Ovary (tissue), 9 donors: ENCODE measurements around the gene ORC4. TPM values are rescaled to one million over a fixed set of nuclear protein-coding genes. Genes with fewer than 3 reads are reported as not detected.

Experiments used
- DNase-seq, 5 donors: peaks; one replicate each; pipeline ENCODE4 v3.0.0-alpha.2; 2019 to 2020
- H3K27ac ChIP-seq, 2 donors: fragments of 200-600 bp; one replicate each; pipeline versions ENCODE4 v1.5.1 to v1.8.0; 2019 to 2022
- H3K27me3 ChIP-seq: fragments of 200-600 bp; one replicate; pipeline ENCODE4 v1.8.0; 2022
- H3K36me3 ChIP-seq: fragments of 200-600 bp; sonication (generic); one replicate; pipeline ENCODE4 v1.5.1; 2019
- H3K4me1 ChIP-seq: one replicate; pipeline ENCODE4 v1.8.1; 2013; ENCODE audit warnings: mild to moderate bottlenecking, moderate library complexity; ENCODE audit not compliant: insufficient read depth
- H3K4me3 ChIP-seq: fragments of 200-600 bp; sonication (generic); one replicate; pipeline ENCODE4 v1.5.1; 2017
- H3K9me3 ChIP-seq, 2 donors: fragments of 200-600 bp in 1 of 2; sonication (generic) in 1 of 2; one replicate each; pipeline versions ENCODE4 v1.5.1 to v1.8.1; 2013 to 2019; ENCODE audit warnings: mild to moderate bottlenecking in 1 of 2, moderate library complexity in 1 of 2
- EP300 ChIP-seq: sonication (generic); formaldehyde crosslinking; IDR thresholded peaks from one replicate; pipeline ENCODE4 v1.6.1; 2017; ENCODE audit warnings: antibody characterized with exemption
- POLR2A ChIP-seq: fragments of 450-650 bp; IDR thresholded peaks from one replicate; pipeline ENCODE4 v1.6.1; 2017; ENCODE audit warnings: antibody characterized with exemption, mild to moderate bottlenecking, moderate library complexity
- WGBS, 3 donors: extraction: QIAGEN DNeasy Blood & Tissue Kit in 1 of 3; methylation state at CpG; one replicate each; pipeline versions ENCODE4 v1.1.5 to v1.1.7; 2013 to 2017; 5-methylcytosine and 5-hydroxymethylcytosine counted together
- intact Hi-C, 4 donors: fragments of 100-400 bp; cut with DNase I; formaldehyde crosslinking; loops; one replicate each; pipeline versions ENCODE4 v1.11.0 to v1.15.1; 2022 to 2023
- polyA plus RNA-seq, 2 donors: library from polyadenylated mRNA; stranded (reverse); fragments of 200-250 nt in 1 of 2; fragments of 350-450 nt in 1 of 2; fragmentation: Illumina TruSeq in 1 of 2; extraction: RNeasy Lipid Tissue Mini Kit (QIAGEN cat#74804) in 1 of 2; gene quantifications; one replicate each; pipeline ENCODE4 v1.2.3, GENCODE V29; 2013 to 2014
- total RNA-seq, 7 donors: library from RNA; depleted of rRNA in 2 of 7; stranded (reverse); fragments of >200 nt in 2 of 7; fragmentation: NEBNext Ultra II Directional in 3 of 7; extraction: Animal tissue kit (Norgen Biotek cat#: 25700) in 3 of 7; gene quantifications; one replicate each; pipeline versions ENCODE4 v1.1.0 to v1.2.4, GENCODE V29; 2016 to 2023
- TF ChIP-seq, protein P1 (sequence below), 3 donors: fragments of 450-650 bp in 2 of 3; fragments of 200-600 bp in 1 of 3; IDR thresholded peaks; one replicate each; pipeline versions ENCODE4 v1.5.1 to v1.8.0; 2016 to 2022; ENCODE audit warnings: antibody characterized with exemption in 3 of 3, mild to moderate bottlenecking in 1 of 3
- donor health status: DM: no; HTN: no; CAD: no; lungs with moderate emphysema.
- donor health status: DM: no; HTN: no; CAD: no.
- donor health status: Bipolar disorder and iron deficiency.
- donor health status: DM: yes; HTN: yes; CAD: no.
- donor health status: DM: no; HTN: no; CAD: no.
- donor health status: DM: yes; HTN: yes; CAD: no.

The ORC4 gene
- total and polyA plus RNA-seq, 9 donors = 14.9 to 78.0 (median 49.0) TPM

DNA sequence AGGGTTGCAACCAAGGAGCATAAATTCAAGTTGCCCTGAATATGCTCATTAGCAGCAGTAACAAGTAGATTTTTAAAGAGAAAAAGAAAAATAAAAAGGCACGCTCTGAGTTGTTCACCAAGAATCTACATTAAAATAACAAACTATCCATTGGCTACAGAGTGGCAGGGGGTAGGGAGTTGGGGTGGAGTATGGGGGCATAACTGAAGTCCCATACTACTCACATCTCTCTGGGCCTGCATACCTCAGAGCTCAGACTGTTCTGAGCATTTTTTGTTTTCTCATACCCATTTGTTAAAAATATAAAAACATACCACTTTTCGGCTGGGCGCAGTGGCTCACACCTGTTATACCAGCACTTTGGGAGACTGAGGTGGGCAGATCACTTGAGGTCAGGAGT, 31.4 kb downstream of the ORC4 start:
- 86 to 89% (median 87%) methylated on average over 3 of the region's 3 CpGs for WGBS, 3 donors
- no peaks in the 10 kb centered on the region for H3K36me3 ChIP-seq
- no peaks in the 10 kb centered on the region for H3K9me3 ChIP-seq
- H3K4me1 ChIP-seq = no peaks in the 10 kb centered on the region
- no peak overlapping the region for H3K27ac ChIP-seq
- TF ChIP-seq EP300 (no peak), POLR2A (no peak)
- TF ChIP-seq, protein P1, sequence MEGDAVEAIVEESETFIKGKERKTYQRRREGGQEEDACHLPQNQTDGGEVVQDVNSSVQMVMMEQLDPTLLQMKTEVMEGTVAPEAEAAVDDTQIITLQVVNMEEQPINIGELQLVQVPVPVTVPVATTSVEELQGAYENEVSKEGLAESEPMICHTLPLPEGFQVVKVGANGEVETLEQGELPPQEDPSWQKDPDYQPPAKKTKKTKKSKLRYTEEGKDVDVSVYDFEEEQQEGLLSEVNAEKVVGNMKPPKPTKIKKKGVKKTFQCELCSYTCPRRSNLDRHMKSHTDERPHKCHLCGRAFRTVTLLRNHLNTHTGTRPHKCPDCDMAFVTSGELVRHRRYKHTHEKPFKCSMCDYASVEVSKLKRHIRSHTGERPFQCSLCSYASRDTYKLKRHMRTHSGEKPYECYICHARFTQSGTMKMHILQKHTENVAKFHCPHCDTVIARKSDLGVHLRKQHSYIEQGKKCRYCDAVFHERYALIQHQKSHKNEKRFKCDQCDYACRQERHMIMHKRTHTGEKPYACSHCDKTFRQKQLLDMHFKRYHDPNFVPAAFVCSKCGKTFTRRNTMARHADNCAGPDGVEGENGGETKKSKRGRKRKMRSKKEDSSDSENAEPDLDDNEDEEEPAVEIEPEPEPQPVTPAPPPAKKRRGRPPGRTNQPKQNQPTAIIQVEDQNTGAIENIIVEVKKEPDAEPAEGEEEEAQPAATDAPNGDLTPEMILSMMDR (IDR thresholded peaks at IDR 0.05) = no peak
- no peaks in the 10 kb centered on the region for H3K27me3 ChIP-seq
- DNase-seq = no peak
- intact Hi-C loops = no loop called here
- no peak overlapping the region for H3K4me3 ChIP-seq

DNA sequence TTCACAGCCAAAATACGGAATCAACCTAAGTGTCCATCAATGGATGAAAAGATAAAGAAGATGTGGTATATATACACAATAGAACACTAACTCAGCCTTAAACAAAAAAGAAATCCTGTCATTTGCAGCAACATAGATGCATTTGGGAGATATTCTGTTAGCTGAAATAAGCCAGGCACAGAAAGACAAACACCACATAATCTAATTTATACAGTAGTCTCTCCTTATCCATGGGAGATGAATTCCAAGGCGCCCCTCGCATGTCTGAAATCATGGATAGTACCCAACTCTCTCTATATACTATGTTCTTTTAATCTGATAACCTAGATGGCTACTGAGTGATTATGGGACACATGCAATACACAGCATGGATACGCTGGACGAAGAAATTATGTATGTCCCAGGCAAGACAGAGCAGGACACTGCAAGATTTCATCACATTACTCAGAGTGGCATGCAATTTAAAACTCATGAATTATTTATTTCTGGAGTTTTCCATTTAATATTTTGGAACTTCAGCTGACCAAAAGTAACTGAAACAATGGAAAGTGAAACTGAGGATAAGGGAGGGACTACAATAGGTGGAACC, 39.5 kb downstream of the ORC4 start:
- TF ChIP-seq EP300 (no peak), POLR2A (no peak)
- TF ChIP-seq, protein P1 (IDR thresholded peaks at IDR 0.05) = no peak
- 96 to 99% (median 96%) methylated on average over 5 of the region's 5 CpGs for WGBS, 3 donors
- Histone ChIP-seq H3K9me3 (no peaks in the 10 kb centered on the region), H3K36me3 (no peaks in the 10 kb centered on the region), H3K4me3 (no peak overlapping the region), H3K27ac (no peak overlapping the region), H3K4me1 (no peaks in the 10 kb centered on the region), H3K27me3 (no peaks in the 10 kb centered on the region)
- intact Hi-C loops = no loop called here
- DNase-seq = no peak

DNA sequence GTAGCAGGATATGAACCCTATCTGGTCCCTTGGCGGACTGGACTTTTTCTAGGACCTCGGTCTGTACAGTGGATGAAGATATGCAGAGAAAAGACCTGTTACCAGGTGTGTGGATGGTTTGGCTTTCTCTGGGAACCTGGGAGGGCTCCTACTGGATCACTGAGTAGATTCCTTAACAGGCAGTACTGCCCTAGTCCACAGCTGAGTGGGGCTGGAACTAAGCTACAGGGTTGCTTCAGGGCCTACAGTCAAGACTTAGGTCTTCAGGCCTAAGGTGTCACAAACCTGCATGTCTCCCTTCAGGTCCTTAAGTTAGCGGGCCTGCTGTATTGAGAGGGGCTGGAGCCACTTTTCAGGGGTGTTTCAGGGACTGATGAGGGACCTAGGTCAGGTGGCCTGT, 42.9 kb downstream of the ORC4 start:
- H3K9me3 ChIP-seq = no peaks in the 10 kb centered on the region
- H3K4me1 ChIP-seq = no peaks in the 10 kb centered on the region
- no peaks in the 10 kb centered on the region for H3K27me3 ChIP-seq
- DNase-seq = no peak
- no peak for TF ChIP-seq EP300
- TF ChIP-seq, protein P1 (IDR thresholded peaks at IDR 0.05) = no peak
- no peak for TF ChIP-seq POLR2A
- intact Hi-C loops = no loop called here
- H3K4me3 ChIP-seq = no peak overlapping the region
- 97 to 100% (median 100%) methylated on average over 3 of the region's 3 CpGs for WGBS, 3 donors
- H3K27ac ChIP-seq = no peak overlapping the region
- no peaks in the 10 kb centered on the region for H3K36me3 ChIP-seq

DNA sequence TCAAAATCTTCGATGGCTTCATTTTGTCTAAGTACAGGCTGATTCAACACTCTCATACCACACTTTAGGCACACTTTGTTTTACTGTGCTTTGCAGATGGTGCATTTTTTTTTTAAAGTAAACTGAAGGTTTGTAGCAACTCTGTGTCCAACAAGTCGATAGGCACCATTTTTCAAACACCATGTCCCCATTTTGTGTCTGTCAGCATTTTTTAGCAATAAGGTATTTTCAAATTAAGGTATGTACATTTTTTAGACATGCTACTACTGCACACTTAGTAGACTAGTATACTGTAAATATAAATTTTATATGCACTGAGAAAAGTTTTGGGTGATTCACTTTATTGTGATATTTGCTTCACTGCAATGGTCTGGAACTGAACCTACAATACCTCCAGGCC, 44.4 kb downstream of the ORC4 start:
- H3K27me3 ChIP-seq = no peaks in the 10 kb centered on the region
- TF ChIP-seq, protein P1 (IDR thresholded peaks at IDR 0.05) = no peak
- TF ChIP-seq EP300 (no peak), POLR2A (no peak)
- intact Hi-C loops = no loop called here
- H3K4me1 ChIP-seq = no peaks in the 10 kb centered on the region
- no peak overlapping the region for H3K27ac ChIP-seq
- 17 to 29% (median 19%) methylated on average over 2 of the region's 2 CpGs for WGBS, 3 donors
- DNase-seq = no peak
- no peak overlapping the region for H3K4me3 ChIP-seq
- no peaks in the 10 kb centered on the region for H3K9me3 ChIP-seq
- no peaks in the 10 kb centered on the region for H3K36me3 ChIP-seq
